GM21529 (cell line): Measurements from ENCODE around the gene VMAC.
"Not testable (repeated sequence)": the region's sequence is repeated elsewhere in the genome, so short reads cannot be mapped to it uniquely, and the experiment has no call there.

Experiments
- ATAC-seq: cut with Tn5 transposase; IDR thresholded peaks from one replicate; pipeline ENCODE4 v1.9.1; 2021; ENCODE audit not compliant: unreplicated experiment

VMAC gene

DNA sequence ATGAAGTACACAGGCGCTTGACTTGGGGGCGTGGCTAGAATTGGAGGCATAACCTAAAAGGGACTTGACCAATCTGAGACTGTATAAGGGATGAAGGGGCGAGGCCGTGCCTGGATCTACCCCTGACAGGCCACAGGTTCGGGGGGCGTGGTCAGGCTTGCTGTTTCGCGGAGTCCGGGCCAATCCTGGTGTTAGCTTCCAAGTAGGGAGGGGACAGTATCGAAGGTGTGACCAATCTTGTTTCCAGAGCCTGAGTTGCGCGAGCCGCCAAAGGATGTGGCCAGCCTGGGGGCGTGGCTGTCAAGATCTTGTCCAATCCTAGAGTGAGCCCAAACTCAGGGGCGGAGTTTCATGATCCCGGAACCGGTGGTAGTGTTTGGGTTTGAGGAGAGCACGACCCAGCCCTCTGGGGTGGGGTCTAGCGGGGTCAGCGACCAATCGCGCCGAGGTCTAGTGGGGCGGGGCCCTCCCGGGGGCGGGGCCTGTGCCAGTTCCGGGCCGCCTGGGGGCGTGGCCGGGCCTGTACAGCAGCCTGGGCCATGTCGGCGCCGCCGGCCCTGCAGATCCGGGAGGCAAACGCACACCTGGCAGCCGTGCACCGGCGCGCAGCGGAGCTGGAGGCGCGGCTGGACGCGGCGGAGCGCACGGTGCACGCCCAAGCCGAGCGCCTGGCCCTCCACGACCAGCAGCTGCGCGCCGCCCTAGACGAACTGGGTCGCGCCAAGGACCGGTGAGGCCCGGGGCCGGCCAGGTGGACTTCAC is at the start of gene VMAC:
TSS of gene VMAC (plus strand) at position 521 of the 762 bp plus-strand sequence. CDS start at position 540, 19 bp downstream.
- ATAC-seq = peak; percentile 78

DNA sequence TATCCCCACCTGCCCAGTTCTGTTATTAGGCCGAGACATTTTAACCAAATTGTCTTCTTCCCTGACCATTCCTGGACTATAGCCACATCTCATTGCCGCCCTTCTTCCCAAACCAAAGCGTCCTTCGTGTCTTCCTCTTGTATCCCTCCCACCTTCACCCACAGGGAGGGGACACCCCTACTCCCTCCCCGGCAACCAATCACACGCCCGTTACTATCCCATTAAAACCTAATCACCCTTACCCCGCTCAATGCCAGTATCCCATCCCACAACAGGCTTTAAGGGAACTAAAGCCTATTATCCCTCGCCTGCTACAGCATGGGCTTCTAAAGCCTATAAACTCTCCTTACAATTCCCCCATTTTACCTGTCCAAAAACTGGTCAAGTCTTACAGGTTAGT is 49.5 kb upstream of the VMAC start:
- not testable (repeated sequence) for ATAC-seq

DNA sequence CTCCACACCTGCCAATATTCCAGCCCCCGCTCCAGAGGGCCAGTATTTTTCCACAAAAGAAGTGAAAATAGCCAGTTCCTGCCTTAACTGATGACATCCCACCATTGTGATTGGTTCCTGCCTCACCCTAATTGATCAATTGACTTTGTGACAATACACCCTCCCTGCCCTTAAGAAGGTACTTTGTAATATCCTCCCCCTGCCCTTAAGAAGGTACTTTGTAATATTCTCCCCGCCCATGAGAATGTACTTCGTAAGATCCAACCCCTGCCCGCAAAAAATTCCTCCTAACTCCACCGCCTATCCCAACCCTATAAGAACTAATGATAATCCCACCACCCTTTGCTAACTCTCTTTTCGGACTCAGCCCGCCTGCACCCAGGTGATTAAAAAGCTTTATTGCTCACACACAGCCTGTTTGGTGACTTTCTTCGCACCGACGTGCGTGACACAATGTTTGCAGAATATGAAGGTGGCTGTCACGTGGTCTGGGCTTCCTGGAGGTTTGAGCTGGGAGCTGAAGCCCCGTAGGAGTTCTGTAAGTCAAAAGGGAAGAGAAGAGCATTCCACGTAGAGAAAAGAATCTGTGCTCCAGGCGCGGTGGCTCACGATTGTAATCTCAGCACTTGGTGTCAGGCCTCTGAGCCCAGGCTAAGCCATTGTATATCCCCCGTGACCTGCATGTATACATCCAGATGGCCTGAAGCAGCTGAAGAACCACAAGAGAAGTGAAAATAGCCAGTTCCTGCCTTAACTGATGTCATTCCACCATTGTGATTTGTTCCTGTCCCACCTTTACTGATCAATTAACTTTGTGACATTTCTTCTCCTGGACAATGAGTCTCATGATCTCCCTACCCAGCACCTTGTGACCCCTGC is 47.2 kb upstream of the VMAC start:
- no peak for ATAC-seq

- no peak for ATAC-seq
These were observed 41.5 kb upstream of the VMAC start for GRCh38 chr19:5863030-5863665.

DNA sequence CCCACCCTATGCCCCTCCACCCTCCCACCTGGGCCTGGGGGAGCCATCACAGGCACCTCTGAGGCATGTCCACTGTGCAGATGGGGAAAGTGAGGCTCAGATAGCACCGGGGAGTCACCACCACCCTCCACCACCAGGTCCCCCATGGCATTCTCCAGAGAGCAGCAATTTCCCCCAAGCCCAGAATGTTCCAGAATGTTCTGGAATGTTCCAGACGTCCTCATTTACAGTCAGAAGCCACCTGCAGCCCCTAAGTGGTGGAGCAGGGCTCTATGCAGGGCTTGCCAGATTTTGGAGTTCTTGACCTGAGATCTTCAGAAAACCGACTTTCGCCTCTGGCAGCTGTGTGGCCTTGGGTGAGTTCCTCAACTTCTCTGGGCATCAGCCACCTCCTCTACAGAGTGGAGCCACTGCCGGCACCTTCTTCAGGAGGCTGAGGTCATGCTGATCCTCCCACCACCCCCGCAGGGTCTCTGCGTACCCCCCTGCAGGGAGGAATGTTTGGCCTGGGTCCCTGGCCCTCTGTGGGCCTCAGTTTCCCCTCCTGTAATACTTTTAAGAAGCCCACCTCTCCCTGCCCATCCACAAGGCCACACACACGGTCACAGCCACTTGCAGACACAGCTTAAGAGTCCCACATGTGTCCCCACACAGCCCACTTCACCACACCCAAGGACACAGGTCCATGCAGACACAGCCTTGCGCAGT is 40.5 kb upstream of the VMAC start:
- ATAC-seq = no peak

- no peak for ATAC-seq
These were observed 39.8 kb upstream of the VMAC start for GRCh38 chr19:5864725-5865486.

DNA sequence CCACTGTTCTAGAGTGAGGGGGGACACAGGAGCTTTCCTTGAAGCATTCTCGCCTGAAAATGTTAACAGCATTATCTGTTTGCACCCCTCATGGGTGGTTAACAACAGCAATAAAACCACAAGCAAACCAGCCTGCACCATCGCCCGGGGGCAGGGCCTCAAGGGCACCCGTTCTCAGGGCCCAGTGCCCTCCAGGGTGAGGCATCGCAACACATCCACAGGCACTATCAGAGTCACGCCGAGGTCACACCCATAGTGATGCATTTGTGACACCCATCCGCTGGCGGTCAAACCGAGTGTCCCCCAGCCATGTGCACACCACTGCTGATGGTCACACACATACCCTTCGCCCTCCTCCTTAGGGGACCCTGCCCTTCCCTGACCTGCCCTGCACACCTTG is 38.9 kb upstream of the VMAC start:
- no peak for ATAC-seq

DNA sequence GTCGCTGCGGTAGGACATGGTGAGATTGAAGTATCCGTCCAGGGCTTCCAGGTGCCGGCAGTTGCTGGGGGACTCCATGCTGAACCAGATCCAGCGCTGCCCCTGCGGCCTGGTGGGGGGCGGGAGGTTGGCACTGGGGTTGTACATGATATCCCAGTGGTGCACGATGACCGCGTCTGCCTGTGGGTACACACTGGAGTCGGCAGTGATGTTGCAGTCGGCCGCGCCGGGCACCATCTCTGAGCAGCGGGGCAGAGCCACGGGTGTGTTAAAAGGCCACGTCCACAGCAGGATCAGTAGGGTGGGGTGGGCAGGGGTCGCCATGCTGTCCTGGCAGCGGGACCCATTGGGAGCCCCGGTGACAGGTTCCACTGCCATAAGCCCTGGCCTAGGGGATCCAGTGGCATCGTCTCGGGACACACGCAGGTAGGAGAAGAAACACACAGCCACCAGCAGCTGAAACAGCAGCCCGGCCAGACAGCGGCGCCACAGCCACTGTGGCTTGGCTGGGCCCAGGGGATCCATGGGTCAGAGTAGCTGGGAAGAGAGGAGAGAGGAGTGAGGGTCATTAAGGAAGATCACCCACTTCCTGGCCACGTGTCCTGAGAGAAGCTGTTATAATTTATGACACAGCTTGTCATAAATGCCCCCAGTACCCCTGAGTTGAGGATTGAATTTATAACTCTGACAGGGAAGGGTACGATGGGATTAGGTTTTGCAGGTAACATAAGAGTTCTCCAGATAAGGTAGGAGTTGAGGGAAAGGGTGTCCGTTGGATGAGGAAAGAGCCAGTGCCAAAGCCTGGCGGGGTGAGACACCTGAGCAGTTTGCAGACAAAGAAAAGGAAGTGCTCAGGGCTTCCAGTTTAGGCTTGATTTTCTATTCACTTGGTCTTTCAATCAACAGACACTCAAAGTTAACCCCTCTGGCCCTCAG is 37.2 kb upstream of the VMAC start:
- ATAC-seq = no peak

GRCh38 chr19:5870986-5871394 is 33.7 kb upstream of the VMAC start:
- ATAC-seq = no peak

- no peak for ATAC-seq
These were observed 31.0 kb upstream of the VMAC start for GRCh38 chr19:5873617-5874199.

GRCh38 chr19:5874496-5874895 is 30.2 kb upstream of the VMAC start:
- ATAC-seq = not testable (repeated sequence)

GRCh38 chr19:5877427-5877826 is 27.2 kb upstream of the VMAC start:
- ATAC-seq = no peak

GRCh38 chr19:5877882-5878281 is 26.8 kb upstream of the VMAC start:
- ATAC-seq = no peak

GRCh38 chr19:5880196-5880595 is 24.5 kb upstream of the VMAC start:
- ATAC-seq = no peak

DNA sequence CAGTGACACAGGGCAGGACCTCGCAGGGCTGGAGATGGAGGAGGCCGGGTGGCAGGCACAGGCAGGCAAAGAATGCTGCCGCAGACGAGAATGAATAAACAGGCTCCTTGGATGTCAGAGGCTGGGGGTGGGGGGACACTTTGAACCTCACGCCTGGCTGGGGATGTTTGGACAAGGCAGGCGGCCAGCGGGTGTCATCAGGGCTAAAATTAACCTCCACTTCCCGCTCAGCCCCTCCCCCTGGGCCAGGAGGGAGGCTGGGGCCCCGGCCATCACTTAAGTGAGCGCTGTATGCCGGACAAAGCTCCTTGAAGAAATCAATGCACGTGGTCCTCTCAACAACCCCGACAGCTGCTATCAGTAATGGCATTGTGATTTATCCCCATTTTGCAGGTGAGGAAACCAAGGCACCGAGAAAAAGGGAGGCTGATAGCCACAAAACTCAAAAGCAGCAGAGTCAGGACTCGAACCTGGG is 24.0 kb upstream of the VMAC start:
- ATAC-seq = no peak

- no peak for ATAC-seq
These were observed 23.0 kb upstream of the VMAC start for GRCh38 chr19:5881543-5882299.

DNA sequence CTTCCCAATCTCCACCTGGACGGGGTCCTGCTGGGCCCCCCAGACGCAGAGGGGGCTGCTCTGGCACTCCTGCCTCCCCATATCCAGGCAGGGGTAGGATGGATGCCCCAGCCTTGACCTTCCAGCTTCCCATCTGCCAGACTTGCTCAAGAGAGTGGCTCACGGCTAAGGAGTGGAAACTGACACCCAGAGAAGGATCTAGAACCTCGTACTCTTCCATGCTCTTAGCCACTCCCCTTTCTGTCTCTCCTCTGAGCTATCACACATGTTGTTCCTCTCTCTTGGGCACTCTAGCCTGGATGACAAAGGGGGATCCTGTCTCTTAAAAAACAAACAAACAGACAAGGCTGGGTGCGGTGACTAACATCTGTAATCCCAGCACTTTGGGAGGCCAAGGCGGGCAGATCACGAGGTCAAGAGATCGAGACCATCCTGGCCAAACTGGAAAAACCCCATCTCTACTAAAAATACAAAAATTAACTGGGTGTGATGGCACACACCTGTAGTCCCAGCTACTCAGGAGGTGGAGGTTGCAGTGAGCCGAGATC is 22.2 kb upstream of the VMAC start:
- no peak for ATAC-seq
